ENCODE results near the gene FLNA.

DNA sequence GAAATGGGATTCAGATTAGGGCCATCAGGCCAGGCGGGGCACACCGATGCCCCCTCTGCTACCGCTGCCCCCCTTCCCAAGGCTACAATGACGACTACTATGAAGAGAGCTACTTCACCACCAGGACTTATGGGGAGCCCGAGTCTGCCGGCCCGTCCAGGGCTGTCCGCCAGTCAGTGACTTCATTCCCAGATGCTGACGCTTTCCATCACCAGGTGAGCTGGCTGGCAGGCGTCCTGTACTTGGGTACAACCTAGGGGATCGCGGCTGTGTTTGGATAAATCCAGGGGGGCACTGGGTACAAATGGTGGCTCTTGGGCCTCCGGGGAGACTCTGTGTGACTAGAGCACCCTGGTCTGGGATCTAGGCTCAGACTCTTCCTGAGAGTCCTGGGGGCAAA is 5.7 kb upstream of the FLNA start:
- TF ChIP-seq, protein P1, sequence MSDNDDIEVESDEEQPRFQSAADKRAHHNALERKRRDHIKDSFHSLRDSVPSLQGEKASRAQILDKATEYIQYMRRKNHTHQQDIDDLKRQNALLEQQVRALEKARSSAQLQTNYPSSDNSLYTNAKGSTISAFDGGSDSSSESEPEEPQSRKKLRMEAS (IDR thresholded peaks at IDR 0.05) = no peak
- TF ChIP-seq, protein P2, sequence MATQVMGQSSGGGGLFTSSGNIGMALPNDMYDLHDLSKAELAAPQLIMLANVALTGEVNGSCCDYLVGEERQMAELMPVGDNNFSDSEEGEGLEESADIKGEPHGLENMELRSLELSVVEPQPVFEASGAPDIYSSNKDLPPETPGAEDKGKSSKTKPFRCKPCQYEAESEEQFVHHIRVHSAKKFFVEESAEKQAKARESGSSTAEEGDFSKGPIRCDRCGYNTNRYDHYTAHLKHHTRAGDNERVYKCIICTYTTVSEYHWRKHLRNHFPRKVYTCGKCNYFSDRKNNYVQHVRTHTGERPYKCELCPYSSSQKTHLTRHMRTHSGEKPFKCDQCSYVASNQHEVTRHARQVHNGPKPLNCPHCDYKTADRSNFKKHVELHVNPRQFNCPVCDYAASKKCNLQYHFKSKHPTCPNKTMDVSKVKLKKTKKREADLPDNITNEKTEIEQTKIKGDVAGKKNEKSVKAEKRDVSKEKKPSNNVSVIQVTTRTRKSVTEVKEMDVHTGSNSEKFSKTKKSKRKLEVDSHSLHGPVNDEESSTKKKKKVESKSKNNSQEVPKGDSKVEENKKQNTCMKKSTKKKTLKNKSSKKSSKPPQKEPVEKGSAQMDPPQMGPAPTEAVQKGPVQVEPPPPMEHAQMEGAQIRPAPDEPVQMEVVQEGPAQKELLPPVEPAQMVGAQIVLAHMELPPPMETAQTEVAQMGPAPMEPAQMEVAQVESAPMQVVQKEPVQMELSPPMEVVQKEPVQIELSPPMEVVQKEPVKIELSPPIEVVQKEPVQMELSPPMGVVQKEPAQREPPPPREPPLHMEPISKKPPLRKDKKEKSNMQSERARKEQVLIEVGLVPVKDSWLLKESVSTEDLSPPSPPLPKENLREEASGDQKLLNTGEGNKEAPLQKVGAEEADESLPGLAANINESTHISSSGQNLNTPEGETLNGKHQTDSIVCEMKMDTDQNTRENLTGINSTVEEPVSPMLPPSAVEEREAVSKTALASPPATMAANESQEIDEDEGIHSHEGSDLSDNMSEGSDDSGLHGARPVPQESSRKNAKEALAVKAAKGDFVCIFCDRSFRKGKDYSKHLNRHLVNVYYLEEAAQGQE (IDR thresholded peaks at IDR 0.05; ENCODE audit: low read depth) = no peak
- TF ChIP-seq YY1 (IDR thresholded peaks at IDR 0.05; ENCODE audit: low read depth) (no peak), NFIC (IDR thresholded peaks at IDR 0.05) (no peak), CREB1 (IDR thresholded peaks at IDR 0.05; ENCODE audit: low read depth) (no peak), EGR1 (IDR thresholded peaks at IDR 0.05) (no peak), TAF1 (IDR thresholded peaks at IDR 0.05; ENCODE audit: low read depth) (no peak), CEBPB (IDR thresholded peaks at IDR 0.05) (no peak), ZBTB7A (IDR thresholded peaks at IDR 0.05; ENCODE audit: low read depth) (no peak), TEAD4 (IDR thresholded peaks at IDR 0.05) (no peak), TCF12 (IDR thresholded peaks at IDR 0.05; ENCODE audit: low read depth) (no peak), EP300 (IDR thresholded peaks at IDR 0.05; ENCODE audit: borderline replicate concordance) (no peak)
- TF ChIP-seq, protein P3, sequence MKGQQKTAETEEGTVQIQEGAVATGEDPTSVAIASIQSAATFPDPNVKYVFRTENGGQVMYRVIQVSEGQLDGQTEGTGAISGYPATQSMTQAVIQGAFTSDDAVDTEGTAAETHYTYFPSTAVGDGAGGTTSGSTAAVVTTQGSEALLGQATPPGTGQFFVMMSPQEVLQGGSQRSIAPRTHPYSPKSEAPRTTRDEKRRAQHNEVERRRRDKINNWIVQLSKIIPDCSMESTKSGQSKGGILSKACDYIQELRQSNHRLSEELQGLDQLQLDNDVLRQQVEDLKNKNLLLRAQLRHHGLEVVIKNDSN (IDR thresholded peaks at IDR 0.05) = no peak

All from Ishikawa (cell line).